NCI-H460 (cell line): ENCODE results near the gene PGPEP1. TPM values are rescaled to one million over a fixed set of nuclear protein-coding genes. Genes with fewer than 3 reads are reported as not detected.
"Not testable (repeated sequence)": the region's sequence is repeated elsewhere in the genome, so short reads cannot be mapped to it uniquely, and the experiment has no call there.

Experiments used
- DNase-seq: peaks from one replicate; pipeline ENCODE4 v3.0.0-alpha.2; 2016; ENCODE audit warnings: low read depth; ENCODE audit errors: extremely low read depth
- total RNA-seq: library from RNA; depleted of rRNA; stranded (reverse); fragments of >200 nt; shearing (Covaris generic); gene quantifications from 2 replicates; pipeline ENCODE4 v1.2.3, GENCODE V29; 2014

PGPEP1 gene
- total RNA-seq, 1 experiment from 2014 or later, result 4.0 TPM

GRCh38 chr19:18362934-18363542 lies 22.6 kb downstream of the PGPEP1 start:
- no peak for DNase-seq

GRCh38 chr19:18363787-18364186 lies 23.4 kb downstream of the PGPEP1 start:
- no peak for DNase-seq

- DNase-seq, result not testable (repeated sequence)
Observed at GRCh38 chr19:18364277-18364825, 24.0 kb downstream of the PGPEP1 start.

GRCh38 chr19:18364826-18365528 lies 24.6 kb downstream of the PGPEP1 start:
- peak; percentile 88 for DNase-seq

GRCh38 chr19:18366021-18366435 lies 25.6 kb downstream of the PGPEP1 start:
- DNase-seq, result no peak

- DNase-seq, result no peak
Observed at GRCh38 chr19:18368504-18369222, 28.3 kb downstream of the PGPEP1 start.

- no peak for DNase-seq
Observed at GRCh38 chr19:18373407-18373891, 33.1 kb downstream of the PGPEP1 start.

- peak; percentile 74 for DNase-seq
Observed at GRCh38 chr19:18373892-18374629, 33.7 kb downstream of the PGPEP1 start.

- DNase-seq, result no peak
Observed at GRCh38 chr19:18377026-18377425, 36.6 kb downstream of the PGPEP1 start.

GRCh38 chr19:18379803-18380747 lies 39.7 kb downstream of the PGPEP1 start:
- no peak for DNase-seq

GRCh38 chr19:18380843-18381242 lies 40.4 kb downstream of the PGPEP1 start:
- DNase-seq, result no peak

- not testable (repeated sequence) for DNase-seq
Observed at GRCh38 chr19:18383622-18384021, 43.2 kb downstream of the PGPEP1 start.

GRCh38 chr19:18384775-18385174 lies 44.4 kb downstream of the PGPEP1 start:
- no peak for DNase-seq

- DNase-seq, result no peak
Observed at GRCh38 chr19:18385359-18385674, 44.9 kb downstream of the PGPEP1 start.

- peak; percentile 87 for DNase-seq
Observed at GRCh38 chr19:18385675-18386542, 45.5 kb downstream of the PGPEP1 start, which contains the start of gene GDF15. GDF15 (plus strand) TSS chr19:18386158; CDS start chr19:18386190, 32 bp downstream.

GRCh38 chr19:18386543-18387271 lies 46.3 kb downstream of the PGPEP1 start:
- DNase-seq, result peak; percentile 80

- peak; percentile 55 for DNase-seq
Observed at GRCh38 chr19:18388100-18388959, 47.9 kb downstream of the PGPEP1 start.
